DMS153 treated with DMSO at 0.1 percent for 48 hours (cell line): ENCODE measurements around the gene LHFPL6.

Source experiments
- DNase-seq: peaks from one replicate; lab custom pipeline; 2025; ENCODE audit not compliant: unreplicated experiment; lab: John Stamatoyannopoulos, UW

LHFPL6 gene

GRCh38 chr13:39481491-39481890 lies 121.5 kb downstream of the LHFPL6 start:
- no peak for DNase-seq

- DNase-seq = no peak
Measured at GRCh38 chr13:39474600-39474999, 128.4 kb downstream of the LHFPL6 start.

GRCh38 chr13:39469676-39470075 lies 133.3 kb downstream of the LHFPL6 start:
- DNase-seq = no peak

GRCh38 chr13:39468306-39468705 lies 134.7 kb downstream of the LHFPL6 start:
- no peak for DNase-seq

- DNase-seq = no peak
Measured at GRCh38 chr13:39463611-39464010, 139.4 kb downstream of the LHFPL6 start.

GRCh38 chr13:39462906-39463305 lies 140.1 kb downstream of the LHFPL6 start:
- no peak for DNase-seq

GRCh38 chr13:39462428-39462827 lies 140.6 kb downstream of the LHFPL6 start:
- no peak for DNase-seq

GRCh38 chr13:39461685-39462266 lies 141.2 kb downstream of the LHFPL6 start:
- DNase-seq = no peak

- DNase-seq = no peak
Measured at GRCh38 chr13:39457274-39457673, 145.7 kb downstream of the LHFPL6 start.

GRCh38 chr13:39455521-39456175 lies 147.3 kb downstream of the LHFPL6 start:
- DNase-seq = no peak

GRCh38 chr13:39452834-39453233 lies 150.2 kb downstream of the LHFPL6 start:
- DNase-seq = no peak

GRCh38 chr13:39452417-39452816 lies 150.6 kb downstream of the LHFPL6 start:
- no peak for DNase-seq

GRCh38 chr13:39451860-39452301 lies 151.1 kb downstream of the LHFPL6 start:
- DNase-seq = peak; percentile 33

GRCh38 chr13:39451301-39451700 lies 151.7 kb downstream of the LHFPL6 start:
- DNase-seq = peak; percentile 64

GRCh38 chr13:39450176-39450575 lies 152.8 kb downstream of the LHFPL6 start:
- DNase-seq = no peak

- DNase-seq = no peak
Measured at GRCh38 chr13:39448834-39449233, 154.2 kb downstream of the LHFPL6 start.

GRCh38 chr13:39446865-39447264 lies 156.1 kb downstream of the LHFPL6 start:
- no peak for DNase-seq

GRCh38 chr13:39444866-39445265 lies 158.1 kb downstream of the LHFPL6 start:
- no peak for DNase-seq

GRCh38 chr13:39433651-39434050 lies 169.3 kb downstream of the LHFPL6 start:
- DNase-seq = no peak

GRCh38 chr13:39432196-39432595 lies 170.8 kb downstream of the LHFPL6 start:
- DNase-seq = no peak

- DNase-seq = no peak
Measured at GRCh38 chr13:39422845-39423565, 180.0 kb downstream of the LHFPL6 start.

GRCh38 chr13:39419876-39420275 lies 183.1 kb downstream of the LHFPL6 start:
- DNase-seq = no peak
